RPMI7951 (cell line): ENCODE results near the gene TFEB. TPM values are rescaled to one million over a fixed set of nuclear protein-coding genes. Genes with fewer than 3 reads are reported as not detected.

Experiments used
- DNase-seq: peaks from one replicate; pipeline ENCODE4 v3.0.0-alpha.2; 2012; ENCODE audit warnings: low read depth
- total RNA-seq: library from RNA; depleted of rRNA; stranded (reverse); fragments of >200 nt; shearing (Covaris generic); gene quantifications from 2 replicates; pipeline ENCODE4 v1.2.3, GENCODE V29; 2014

TFEB gene
- total RNA-seq, 1 experiment from 2014 or later, result 11.8 TPM

DNA sequence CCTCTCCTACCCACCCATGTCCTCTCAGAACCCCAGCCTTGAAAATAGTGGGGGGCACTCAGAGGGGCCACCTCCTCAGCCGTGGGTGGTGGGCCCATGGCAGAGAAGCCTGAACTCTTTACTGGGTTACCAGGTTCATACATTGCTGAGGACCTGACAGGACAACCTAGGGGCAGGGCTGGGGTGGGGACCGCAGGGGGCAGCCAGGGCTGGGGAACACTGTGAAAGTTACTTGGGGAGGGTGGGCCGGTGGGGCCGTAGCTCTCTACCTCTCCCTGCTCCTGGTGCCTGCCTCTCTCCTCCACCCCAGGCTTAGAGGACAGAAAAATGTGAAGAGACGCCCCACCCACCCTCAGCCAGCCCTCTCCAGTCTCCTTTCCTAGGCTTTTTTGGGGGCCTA lies 81.7 kb downstream of the TFEB start:
- DNase-seq, result no peak

DNA sequence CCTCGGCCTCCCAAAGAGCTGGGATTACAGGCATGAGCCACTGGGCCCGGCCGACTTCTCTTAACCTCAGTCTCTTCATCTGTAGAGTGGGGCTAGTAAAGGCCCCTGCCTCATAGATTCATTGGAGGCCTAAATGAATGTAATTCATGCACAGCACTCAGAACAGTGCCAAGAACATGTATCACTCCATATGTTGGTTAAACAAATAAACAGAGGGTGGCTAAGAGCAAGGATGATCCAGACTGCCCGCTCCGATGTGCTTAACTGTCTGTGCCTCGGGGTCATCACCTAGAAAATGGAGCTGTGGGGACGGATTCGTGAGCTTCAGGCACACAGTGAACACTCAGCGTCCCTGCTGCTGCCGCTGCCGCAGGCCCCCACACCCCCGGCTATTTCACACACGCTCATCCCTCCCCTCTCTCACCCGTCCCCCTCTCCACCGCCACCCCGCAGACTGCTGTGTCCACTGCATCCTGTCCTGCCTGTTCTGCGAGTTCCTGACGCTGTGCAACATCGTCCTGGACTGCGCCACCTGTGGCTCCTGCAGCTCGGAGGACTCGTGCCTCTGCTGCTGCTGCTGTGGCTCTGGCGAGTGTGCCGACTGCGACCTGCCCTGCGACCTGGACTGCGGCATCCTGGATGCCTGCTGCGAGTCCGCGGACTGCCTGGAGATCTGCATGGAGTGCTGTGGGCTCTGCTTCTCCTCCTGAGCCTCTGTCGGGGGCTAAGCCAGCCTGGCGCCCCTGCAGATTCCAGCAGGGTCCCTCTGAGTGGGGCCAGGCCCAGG lies 82.3 kb downstream of the TFEB start:
- DNase-seq, result no peak

DNA sequence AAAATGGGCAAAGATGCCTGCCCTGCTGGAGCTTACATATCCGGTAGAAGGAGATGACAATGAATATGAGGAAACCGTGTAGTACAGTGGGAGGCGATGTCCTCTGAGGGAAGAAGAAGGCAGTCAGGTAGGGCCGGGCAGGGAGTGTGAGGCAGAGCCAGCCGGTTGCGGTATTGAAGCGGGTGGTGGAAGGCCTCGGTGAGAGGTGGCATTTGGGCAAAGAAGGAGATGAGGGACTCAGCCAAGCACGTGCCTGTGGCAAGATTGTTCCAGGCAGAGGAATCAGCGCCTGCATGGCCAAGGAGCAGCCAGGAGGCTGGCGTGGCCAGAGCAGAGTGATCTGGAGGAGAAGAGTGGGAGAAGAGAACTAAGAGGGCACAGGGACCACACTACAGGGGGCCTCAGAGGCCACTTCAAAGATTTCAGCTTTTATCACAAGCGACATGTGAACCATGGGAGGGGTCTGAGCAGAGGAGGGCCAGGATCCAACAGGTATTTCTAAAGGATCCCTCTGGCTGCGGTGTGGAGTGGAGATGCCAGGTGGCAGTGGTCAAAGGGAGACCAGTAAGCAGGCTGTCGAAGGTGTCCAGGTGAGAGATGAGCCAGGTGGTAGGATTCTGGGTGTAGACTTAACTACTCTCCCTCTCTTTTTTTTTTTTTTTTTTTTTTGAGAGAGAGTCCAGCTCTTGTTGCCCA lies 83.3 kb downstream of the TFEB start:
- DNase-seq, result no peak

DNA sequence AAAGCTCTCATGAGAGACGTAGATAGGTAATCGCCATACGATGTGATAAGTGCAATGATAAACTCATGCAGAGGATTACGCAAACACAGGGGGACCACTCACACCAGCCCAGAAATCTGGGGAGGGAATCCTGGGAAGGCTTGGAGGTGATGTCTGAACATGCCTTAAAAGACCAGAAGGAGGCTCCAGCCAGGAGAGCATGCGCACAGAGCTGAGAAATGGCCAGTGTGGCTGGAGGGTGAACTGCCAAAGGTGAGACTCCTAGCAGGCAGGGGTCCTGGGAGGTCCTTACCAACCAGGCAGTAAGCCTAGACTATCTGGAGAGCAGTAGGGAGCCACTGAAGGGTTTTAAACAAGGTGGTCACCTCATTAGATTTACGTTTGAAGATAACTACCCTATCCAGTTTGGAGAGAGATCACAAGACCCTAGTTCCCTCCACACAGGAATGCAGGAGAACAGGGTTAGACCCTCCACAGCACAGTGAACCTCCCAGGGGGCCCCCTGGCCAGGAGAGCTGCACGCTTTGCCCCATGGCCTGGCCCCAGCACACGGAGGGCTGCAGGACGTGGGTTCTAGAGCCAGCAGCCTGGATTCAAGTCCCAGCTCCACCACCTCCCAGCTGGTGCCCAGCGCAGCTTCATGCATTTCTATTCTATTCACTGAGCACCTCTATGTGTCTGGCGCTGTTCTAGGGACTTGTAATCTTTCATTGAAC lies 84.0 kb downstream of the TFEB start:
- no peak for DNase-seq

DNA sequence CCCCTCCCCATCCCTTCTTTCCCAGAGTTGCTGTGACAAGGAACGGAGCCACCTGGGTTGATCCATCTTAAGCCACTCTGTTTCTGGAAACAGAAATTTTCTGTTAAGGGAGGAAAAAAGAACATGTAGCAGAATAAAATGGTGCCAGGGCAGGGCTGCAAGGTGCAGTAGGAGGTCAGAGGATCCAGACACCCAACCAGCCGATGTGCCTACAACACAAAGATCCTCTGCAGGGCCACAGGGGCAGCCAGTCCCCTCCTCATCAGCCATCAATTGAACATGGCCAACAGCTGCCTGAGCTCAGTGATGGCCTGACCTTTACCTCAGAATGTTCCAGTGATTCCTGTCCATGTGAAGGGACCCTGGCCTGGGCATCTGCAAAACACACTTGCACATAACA lies 85.3 kb downstream of the TFEB start:
- DNase-seq, result no peak

DNA sequence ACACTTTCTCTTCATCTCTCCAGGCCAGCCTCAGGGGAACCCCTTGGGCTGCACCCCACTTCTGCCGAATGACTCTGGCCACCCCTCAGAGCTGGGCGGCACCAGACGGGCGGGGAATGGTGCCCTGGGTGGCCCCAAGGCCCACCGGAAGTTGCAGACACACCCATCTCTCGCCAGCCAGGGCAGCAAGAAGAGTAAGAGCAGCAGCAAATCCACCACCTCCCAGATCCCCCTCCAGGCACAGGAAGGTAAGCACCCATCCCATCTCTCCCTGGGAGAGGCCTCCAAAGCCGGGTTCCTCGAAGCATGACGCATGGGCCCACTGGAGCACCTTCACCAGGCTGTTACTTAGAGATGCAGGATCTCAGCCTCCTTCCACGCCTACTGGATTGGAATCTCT lies 85.8 kb downstream of the TFEB start:
- DNase-seq, result no peak

DNA sequence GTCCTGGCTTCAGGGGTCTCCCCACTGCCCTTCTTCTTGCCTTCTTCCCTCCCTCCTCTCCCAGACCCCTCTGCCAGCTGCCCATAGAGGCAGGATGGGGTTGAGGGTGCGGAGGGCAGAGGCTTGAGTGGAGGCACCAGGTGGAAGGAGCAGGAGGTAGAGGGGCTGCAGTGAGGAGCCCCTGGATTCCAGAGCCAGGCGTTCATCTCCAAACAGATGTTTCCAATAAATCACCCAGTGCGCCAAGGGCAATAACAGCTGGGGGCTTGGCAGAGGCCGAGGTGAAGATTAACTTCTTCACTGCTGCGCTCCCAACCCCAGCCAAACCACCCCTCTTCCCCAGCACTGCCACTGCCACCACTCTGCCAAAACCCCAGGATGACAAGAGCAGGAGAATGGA lies 86.5 kb downstream of the TFEB start:
- no peak for DNase-seq

DNA sequence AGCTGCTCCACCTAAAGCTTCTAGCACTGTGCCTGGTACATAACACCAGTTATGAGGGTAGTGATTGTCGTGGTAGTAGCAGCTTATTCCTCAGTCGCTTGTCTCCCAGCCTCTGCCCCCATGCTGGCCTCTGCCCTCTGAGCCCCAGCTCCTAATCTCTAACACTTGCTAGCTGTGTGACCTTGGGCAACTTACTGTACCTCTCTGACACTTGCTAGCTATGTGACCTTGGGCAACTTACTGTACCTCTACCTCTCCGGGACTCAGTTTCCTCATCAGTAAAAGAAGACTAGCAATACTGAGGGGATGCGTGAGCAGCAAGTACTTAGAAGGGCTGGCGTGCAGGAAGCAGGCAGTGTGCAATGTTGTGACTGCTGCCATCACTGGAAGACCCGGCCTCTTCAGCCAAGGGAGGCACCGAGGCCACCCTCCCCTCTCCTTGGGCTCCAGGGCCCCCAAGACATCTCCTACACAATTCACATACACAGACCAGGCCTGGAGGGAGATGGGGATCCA lies 87.3 kb downstream of the TFEB start:
- DNase-seq, result no peak

DNA sequence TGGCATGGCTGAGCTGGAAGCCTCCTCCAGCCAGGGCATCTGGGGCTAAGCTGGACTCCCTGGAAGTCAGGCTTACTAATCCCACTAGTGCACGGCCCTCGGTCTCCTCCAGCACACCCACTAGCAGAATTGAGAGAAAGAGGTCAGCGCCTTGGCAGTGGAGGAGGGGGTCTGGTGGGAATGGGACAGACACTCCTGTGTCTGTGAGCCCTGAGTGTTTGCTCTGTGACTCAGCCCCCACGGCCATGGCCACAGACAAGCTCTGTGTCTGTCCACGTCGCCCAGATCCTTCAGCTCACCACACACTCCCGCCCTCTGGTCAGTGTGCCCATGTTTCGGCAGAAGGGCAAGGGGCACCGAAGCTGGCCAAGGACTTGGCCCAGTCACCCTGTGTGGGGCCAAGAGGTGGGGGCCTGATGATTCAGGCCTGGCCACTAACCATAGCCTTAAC lies 88.3 kb downstream of the TFEB start:
- peak; percentile 53 for DNase-seq

DNA sequence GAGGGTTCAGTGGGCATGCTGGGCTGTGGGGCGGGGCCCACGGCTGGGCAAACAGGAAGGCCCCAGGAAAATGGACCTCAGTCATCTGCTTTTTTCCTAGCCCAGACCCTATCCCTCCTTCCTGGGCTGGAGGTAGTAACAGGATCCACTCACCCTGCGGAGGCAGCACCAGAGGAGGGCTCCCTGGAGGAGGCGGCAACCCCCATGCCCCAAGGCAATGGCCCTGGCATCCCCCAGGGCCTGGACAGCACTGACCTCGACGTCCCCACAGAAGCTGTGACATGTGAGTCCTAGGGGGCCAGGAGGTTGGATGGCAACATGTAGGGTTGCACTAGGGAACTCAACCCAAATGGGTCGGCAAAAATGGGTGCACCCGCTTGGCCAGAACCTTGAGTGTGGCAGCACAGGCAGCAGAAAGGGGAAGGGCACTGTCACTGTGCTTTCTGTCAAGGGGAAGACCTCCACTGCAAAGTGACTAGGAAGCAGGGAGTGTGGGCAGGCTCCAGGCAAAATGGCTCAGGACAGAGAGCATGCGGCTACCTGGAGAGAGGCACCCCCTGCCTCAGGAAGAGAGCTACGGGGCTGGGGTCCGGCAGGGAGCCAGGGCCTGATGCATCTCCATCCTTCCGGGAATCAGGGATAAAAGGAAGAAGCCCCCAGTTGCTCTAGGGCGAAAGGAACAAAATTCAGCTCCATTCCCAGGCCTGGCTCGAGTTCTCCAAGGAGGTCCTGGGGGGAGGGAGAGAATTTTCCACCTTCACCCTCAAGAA lies 89.2 kb downstream of the TFEB start:
- no peak for DNase-seq

DNA sequence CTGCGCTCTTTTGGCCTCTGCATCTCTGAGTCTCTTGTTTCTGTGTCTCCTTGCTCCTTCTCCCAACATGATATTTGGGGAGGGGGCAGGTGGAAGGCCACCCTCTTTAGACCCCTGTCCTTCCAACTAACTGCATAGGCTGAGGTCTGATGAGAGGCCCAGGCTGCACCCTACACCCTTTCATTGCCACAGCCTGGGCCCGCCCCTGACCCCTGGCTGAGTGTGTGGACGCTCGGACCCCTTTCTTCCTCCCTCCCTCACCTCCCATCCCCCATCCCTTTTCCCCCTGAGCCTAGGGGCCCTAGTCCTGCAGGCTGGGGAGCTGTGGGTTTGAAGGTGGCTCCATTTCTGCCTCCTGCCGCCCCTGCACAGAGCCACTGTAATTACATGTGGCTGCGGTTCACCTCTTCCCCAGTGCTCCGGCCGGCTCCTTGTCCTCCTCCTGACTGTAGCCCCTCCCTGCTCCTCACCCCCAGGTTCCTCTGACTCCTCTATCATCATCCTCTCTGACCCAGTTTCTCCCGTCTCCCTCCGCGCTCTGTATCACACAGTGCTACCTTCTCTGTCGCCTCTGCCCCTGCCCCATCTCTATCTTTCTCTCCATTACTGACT lies 90.3 kb downstream of the TFEB start:
- no peak for DNase-seq

DNA sequence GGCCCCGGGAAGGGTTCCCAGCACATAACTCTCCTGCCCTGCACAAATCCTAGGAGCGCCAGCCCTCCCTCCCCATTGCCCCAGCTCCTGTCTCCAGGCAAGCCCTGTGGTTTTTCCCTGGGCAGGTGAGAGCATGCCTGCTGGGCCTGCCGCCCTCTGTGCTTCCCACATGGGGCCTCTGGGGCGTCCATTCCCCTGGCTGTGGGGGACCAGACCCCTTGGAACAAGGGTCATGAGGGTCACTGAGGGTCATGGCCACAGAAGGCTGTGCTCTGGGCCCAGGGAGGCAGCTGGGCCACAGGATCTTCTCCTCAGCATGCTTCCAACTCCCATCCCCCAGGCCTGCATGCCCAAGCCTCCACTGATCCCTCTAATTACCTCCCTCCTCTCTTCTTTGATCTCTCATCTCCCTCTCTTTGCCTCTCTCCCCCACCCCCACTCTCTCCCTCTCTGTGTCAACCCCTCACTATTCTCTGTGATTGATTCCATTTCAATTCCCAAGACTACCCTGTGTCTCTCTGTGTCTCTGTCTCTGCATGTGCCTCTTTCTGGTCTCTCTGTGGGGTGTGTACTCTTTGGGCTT lies 91.0 kb downstream of the TFEB start:
- DNase-seq, result no peak

DNA sequence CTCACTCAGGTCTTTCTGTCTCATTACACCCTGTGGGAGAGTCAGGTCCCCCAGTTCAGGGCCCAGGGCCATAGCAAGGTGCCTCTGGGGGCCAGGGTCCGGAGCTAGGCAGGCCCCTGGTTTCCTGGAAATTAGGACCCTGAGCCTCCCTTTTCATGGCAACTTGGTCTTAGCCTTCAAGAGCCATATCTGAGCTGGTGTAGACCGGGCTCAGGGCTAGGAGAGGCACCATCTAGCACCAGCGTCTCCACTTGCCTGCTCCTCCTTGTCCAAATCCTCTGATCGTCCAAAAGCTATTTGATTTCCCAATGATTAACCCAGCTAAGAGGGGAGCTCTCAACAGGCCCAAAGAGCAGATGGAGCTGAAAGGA lies 91.5 kb downstream of the TFEB start:
- no peak for DNase-seq

DNA sequence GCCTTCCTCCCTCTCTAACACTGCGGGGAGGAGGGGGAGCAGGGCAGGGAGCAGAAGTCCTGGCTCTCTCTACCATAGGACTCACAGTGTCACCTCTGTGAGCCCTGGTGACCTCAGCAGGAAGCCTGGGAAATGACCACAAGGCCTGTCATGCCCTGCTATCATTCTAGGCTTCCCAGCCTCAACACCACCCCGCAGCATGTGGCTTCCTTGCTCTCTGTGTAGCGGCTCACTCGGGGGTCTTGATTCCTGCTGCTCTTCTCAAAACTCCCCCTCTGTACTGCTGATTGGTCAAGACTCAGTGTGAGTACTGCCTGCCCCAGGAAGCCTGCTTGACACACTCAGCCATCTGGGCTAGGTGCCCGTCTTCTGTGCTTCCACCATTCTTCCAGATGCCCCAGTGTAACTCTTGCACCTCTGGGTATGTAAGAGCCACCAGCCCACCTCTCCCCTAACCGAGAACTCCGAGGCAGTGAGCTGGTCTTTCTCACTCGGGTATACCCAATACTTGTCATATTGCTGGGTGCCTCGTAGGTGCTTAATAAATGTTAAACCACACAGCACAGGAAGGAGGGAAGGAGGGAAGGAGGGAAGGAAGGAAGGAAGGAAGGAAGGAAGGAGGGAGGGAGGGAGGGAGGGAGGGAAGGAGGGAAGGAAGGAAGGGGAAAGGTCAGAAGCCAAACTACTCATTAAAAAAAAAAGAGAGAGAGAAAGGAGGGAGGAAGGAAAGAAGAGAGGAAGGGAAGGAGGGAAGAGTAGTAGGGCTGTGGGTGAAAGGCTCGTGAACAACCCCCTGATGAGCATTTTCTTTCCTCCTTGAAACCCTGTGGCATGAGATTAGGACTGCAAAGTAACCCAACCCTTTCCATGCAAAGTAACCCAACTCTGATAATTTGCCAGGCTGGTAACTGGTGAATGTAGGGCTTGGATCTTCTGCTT lies 92.2 kb downstream of the TFEB start:
- DNase-seq, result no peak

DNA sequence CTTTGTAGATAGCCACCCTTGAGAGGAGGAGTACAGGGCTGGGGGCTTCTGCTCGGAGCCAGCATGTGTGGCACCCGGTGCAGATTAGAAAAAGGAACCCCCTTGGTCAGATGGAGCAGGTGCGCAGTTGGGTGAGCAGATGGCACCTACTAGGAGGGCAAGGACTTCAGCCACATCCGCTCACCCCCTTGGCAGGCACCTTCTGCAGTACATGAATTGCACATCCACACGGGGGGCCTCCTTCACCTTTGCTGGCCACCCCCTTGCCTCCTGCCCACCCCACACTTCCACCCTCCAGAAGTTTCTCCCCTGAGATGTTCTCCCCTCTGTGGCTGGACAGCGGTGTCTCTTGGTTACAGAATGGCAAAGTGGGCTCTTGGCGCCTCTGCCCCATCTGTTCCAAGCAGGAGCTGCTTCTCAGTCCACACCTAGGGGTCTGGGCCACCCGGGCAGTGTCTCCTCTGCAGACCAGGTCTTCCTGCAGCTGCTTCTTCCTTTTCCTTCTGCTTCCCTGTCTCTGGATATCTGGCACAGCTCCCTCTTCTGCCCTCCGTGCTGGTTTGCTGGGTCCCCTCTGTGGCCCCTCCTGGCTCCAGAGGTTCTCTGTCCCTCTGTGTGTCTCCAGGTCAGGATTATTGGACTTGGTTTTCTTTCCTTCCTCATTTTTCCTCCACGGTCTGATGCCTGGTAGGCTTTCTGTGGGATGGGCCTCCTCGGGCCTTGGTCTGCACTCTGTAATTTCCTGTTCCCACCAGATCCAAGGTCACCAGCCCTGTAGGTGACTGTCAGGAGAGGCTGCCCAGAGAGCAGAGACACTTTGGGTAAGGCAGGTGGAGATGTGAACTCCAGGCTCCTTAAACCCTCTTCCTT lies 93.1 kb downstream of the TFEB start:
- no peak for DNase-seq

DNA sequence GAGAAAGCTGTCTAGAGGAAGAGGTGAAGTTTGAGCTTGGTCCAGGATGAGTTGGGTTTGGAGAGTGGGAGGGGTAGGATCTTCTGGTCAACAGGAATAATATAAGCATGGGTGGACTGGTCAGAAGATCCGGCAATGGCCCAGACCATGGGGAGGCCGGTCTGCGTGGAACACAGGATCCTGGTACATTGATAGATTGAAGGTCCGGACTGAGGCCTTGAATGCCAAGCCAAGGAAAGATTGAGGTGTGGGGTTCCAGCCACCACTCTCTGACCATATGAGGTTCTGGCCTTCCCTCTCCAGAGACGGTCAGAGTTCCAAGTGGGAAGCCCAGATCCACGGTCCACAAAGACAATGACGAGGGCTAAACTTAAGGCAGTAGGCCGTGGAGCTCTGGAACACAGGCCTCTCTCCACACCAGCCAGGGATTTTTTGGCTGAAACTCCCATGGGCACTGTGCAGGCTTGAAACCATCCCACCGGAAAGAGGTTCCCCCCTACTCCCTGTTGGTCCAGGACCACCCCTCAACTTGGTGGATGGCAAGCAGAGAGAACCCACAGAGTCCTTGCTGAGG lies 94.0 kb downstream of the TFEB start:
- no peak for DNase-seq

DNA sequence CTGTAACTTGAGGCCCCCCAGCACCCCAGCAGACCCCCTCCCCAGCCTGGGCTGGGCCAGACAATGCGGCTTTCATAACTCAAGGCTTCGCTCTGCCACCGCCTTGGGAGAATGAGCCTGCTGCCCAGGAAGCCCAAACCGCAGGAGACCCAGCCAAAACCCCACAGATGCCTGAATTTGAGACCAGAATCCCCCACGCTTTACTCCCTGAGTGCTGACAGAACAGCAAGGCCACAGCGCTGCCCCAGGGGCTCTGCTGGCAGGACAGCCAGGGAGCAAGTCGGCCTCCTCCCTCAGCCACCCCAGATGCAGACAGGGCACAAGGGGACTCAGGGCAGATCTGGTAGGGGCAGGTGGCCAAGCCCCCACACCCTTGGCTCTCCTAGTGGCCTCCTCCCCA lies 95.0 kb downstream of the TFEB start:
- peak; percentile 72 for DNase-seq

DNA sequence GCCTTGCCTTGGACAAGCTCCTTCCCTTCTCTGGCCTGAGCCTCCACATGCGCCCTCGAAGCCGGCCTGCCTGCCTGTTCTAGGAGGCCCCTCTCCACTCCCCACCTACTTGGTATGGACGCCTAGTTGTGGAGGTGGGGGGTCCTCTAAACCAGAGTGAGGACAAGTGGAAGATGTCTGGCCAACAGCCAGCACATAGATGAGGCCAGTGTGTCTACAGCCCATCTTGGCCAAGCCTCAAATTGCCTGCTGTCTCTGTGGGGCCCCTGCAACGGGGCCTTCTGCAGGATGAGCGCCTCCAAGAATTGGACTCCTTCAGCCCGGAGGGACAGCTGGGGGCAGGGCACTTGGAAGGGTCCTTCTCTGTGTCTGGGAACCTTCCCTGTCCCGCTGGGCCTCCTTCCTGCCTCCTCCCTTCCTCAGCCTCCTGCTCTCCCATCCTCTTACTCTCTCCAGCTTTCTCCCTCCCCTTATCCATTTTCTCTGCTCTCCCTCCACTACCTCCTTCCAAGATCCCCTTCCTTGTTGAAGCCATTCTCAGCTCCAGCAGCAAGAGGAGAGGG lies 95.5 kb downstream of the TFEB start:
- peak; percentile 25 for DNase-seq
